Ecto neural progenitor cell (in vitro differentiated cells): ENCODE results near the gene NDST1.

Experiments used
- DNase-seq: peaks from one replicate; pipeline ENCODE4 v3.0.0-alpha.2; 2018; ENCODE audit warnings: low spot score

The NDST1 gene

GRCh38 chr5:150489360-150490295, 18.3 kb upstream of the NDST1 start:
- no peak for DNase-seq

GRCh38 chr5:150490296-150490669, 17.6 kb upstream of the NDST1 start:
- no peak for DNase-seq

GRCh38 chr5:150490754-150491153, 17.2 kb upstream of the NDST1 start:
- no peak for DNase-seq

GRCh38 chr5:150491876-150492275, 16.1 kb upstream of the NDST1 start:
- DNase-seq = no peak

- no peak for DNase-seq
These were observed 15.3 kb upstream of the NDST1 start for GRCh38 chr5:150492621-150493020.

GRCh38 chr5:150496098-150496497, 11.8 kb upstream of the NDST1 start:
- DNase-seq = no peak

GRCh38 chr5:150496534-150496933, 11.4 kb upstream of the NDST1 start:
- no peak for DNase-seq

GRCh38 chr5:150497274-150497988, 10.5 kb upstream of the NDST1 start:
- no peak for DNase-seq

GRCh38 chr5:150497989-150498317, 10.0 kb upstream of the NDST1 start:
- no peak for DNase-seq

GRCh38 chr5:150498501-150498900, 9.4 kb upstream of the NDST1 start:
- peak; percentile 68 for DNase-seq

- DNase-seq = no peak
These were observed 9.0 kb upstream of the NDST1 start for GRCh38 chr5:150498971-150499370.

GRCh38 chr5:150499437-150499956, 8.4 kb upstream of the NDST1 start:
- no peak for DNase-seq

- DNase-seq = no peak
These were observed 7.5 kb upstream of the NDST1 start for GRCh38 chr5:150500328-150500841.

GRCh38 chr5:150500905-150501304, 7.0 kb upstream of the NDST1 start:
- DNase-seq = no peak

- DNase-seq = no peak
These were observed 5.8 kb upstream of the NDST1 start for GRCh38 chr5:150502106-150502505.

GRCh38 chr5:150502847-150503246, 5.1 kb upstream of the NDST1 start:
- DNase-seq = no peak

GRCh38 chr5:150503386-150503785, 4.5 kb upstream of the NDST1 start:
- no peak for DNase-seq

GRCh38 chr5:150503977-150504620, 3.8 kb upstream of the NDST1 start:
- DNase-seq = no peak

- DNase-seq = no peak
These were observed 2.9 kb upstream of the NDST1 start for GRCh38 chr5:150505041-150505511.

GRCh38 chr5:150505816-150506215, 2.1 kb upstream of the NDST1 start:
- DNase-seq = no peak

GRCh38 chr5:150506571-150507473, 1.1 kb upstream of the NDST1 start:
- DNase-seq = no peak
